ENCODE results near the gene KRT40. TPM values are rescaled to one million over a fixed set of nuclear protein-coding genes. Genes with fewer than 3 reads are reported as not detected.

KRT40 gene
- total and polyA plus RNA-seq, 12 donors = not detected

DNA sequence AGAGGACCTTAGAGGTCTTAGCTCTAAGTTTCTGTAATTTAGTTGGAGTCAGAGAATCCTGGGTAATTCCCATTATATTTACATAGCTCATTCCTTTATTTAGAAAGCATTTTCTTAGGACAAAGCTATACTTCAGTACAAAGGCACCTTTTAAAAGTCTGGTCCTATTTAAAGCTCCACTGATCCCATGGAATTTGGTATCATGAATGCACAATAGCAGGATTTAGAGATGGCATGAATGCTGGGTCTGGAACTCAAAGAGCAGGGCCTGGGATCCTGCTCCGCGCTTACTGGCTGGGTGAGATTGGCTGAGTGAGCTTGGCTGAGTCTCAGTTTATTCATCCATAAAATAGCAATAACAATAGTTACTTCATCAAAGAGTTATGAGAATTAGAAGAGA is 51.5 kb downstream of the KRT40 start:
- 70 to 97% (median 82%) methylated on average over 2 of the region's 2 CpGs for WGBS, 4 donors

DNA sequence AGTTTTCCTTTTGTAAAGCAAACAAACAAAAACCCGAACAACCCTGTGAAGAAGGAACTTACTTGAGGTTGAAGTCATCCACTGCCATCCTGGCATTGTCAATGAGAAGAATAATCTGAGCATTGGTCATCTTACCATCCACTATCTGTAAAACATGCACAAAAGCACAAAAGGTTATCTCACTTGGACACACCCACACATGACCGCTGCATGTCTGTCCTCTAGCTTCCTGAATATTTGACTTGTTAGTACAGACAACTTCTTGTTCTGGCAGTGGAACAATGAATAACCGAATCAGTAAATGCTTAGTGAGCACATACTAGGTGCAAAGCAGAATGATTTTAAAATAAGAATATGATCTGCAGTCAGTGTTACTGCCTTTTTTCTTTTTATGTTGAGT is 52.8 kb downstream of the KRT40 start:
- Histone ChIP-seq H3K4me3 (no peak overlapping the region), H3K9me3 (replicated peaks in 1 of 3) (no peaks in the 10 kb centered on the region), H3K36me3 (replicated peaks in 1 of 2) (no peaks in the 10 kb centered on the region), H3K4me1 (replicated peaks in 1 of 2) (no peaks in the 10 kb centered on the region), H3K27me3 (no peaks in the 10 kb centered on the region), H3K27ac (no peak overlapping the region)
- no peak for DNase-seq
- 60 to 70% (median 65%) methylated on average over 3 of the region's 3 CpGs for WGBS, 4 donors
- TF ChIP-seq POLR2A (IDR thresholded peaks at IDR 0.05) = no peak
- TF ChIP-seq, protein P1, sequence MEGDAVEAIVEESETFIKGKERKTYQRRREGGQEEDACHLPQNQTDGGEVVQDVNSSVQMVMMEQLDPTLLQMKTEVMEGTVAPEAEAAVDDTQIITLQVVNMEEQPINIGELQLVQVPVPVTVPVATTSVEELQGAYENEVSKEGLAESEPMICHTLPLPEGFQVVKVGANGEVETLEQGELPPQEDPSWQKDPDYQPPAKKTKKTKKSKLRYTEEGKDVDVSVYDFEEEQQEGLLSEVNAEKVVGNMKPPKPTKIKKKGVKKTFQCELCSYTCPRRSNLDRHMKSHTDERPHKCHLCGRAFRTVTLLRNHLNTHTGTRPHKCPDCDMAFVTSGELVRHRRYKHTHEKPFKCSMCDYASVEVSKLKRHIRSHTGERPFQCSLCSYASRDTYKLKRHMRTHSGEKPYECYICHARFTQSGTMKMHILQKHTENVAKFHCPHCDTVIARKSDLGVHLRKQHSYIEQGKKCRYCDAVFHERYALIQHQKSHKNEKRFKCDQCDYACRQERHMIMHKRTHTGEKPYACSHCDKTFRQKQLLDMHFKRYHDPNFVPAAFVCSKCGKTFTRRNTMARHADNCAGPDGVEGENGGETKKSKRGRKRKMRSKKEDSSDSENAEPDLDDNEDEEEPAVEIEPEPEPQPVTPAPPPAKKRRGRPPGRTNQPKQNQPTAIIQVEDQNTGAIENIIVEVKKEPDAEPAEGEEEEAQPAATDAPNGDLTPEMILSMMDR (IDR thresholded peaks at IDR 0.05) = no peak
- intact Hi-C loops (cut with DNase I) = no loop called here

More for the DNA sequence above, 51.5 kb downstream of the KRT40 start:
- no peak overlapping the region for H3K4me3 ChIP-seq
- no peak overlapping the region for H3K27ac ChIP-seq
- no peak for TF ChIP-seq POLR2A (IDR thresholded peaks at IDR 0.05)
- TF ChIP-seq, protein P1 (IDR thresholded peaks at IDR 0.05) = no peak
- no peak for DNase-seq
- intact Hi-C loops (cut with DNase I) = no loop called here
- H3K4me1 ChIP-seq (replicated peaks in 1 of 2) = no peaks in the 10 kb centered on the region
- H3K36me3 ChIP-seq (replicated peaks in 1 of 2) = no peaks in the 10 kb centered on the region
- no peaks in the 10 kb centered on the region for H3K27me3 ChIP-seq
- H3K9me3 ChIP-seq (replicated peaks in 1 of 3) = no peaks in the 10 kb centered on the region

Small RNAs within 50 kb of the gene (small RNA-seq; reads per million reads assigned to genes)
- gene KRTAP3-4P = 0 reads per million in 2 donors

Other genes starting within 250 kb of the KRT40 start
Only the 30 nearest of the 35 such genes appear.
- gene KRT27, start 201.8 kb downstream of the KRT40 start, total RNA-seq = not detected
- gene KRT27, start 201.8 kb downstream of the KRT40 start, polyA plus RNA-seq = under 1 TPM in 2 of 3 donors, not detected in 1; 0.34 to 0.56 TPM
- gene KRT28, start 184.4 kb downstream of the KRT40 start, total RNA-seq = not detected
- gene KRT28, start 184.4 kb downstream of the KRT40 start, polyA plus RNA-seq = not detected
- 10 to 100 TPM in 6 of 9 donors, 1 to 10 TPM in 2, under 1 TPM in 1; 0.35 to 58.4 (median 27.4) TPM for gene KRT10, start 161.7 kb downstream of the KRT40 start, total RNA-seq
- gene KRT10, start 161.7 kb downstream of the KRT40 start, polyA plus RNA-seq = 10 to 100 TPM; 31.1 to 36.3 (median 36.0) TPM
- not detected for gene KRT12, start 117.1 kb downstream of the KRT40 start, total RNA-seq
- not detected for gene KRT12, start 117.1 kb downstream of the KRT40 start, polyA plus RNA-seq
- gene KRT20, start 99.1 kb downstream of the KRT40 start, total RNA-seq = under 1 TPM in 2 of 9 donors, not detected in 7; 0.23 to 0.50 TPM
- under 1 TPM in 2 of 3 donors, not detected in 1; 0.27 to 0.64 TPM for gene KRT20, start 99.1 kb downstream of the KRT40 start, polyA plus RNA-seq
- gene KRT23, start 46.7 kb downstream of the KRT40 start, total RNA-seq = not detected
- under 1 TPM in 1 of 3 donors, not detected in 2; 0.03 TPM for gene KRT23, start 46.7 kb downstream of the KRT40 start, polyA plus RNA-seq
- gene KRT39, start 17.4 kb downstream of the KRT40 start, total RNA-seq = not detected
- under 1 TPM in 1 of 3 donors, not detected in 2; 0.17 TPM for gene KRT39, start 17.4 kb downstream of the KRT40 start, polyA plus RNA-seq
- not detected for gene KRTAP3-3, start 9.8 kb upstream of the KRT40 start, total RNA-seq
- gene KRTAP3-3, start 9.8 kb upstream of the KRT40 start, polyA plus RNA-seq = not detected
- not detected for gene KRTAP3-2, start 15.6 kb upstream of the KRT40 start, total RNA-seq
- not detected for gene KRTAP3-2, start 15.6 kb upstream of the KRT40 start, polyA plus RNA-seq
- gene KRTAP3-1, start 24.8 kb upstream of the KRT40 start, total RNA-seq = not detected
- gene KRTAP3-1, start 24.8 kb upstream of the KRT40 start, polyA plus RNA-seq = not detected
- gene KRTAP1-5, start 42.9 kb upstream of the KRT40 start, total RNA-seq = not detected
- not detected for gene KRTAP1-5, start 42.9 kb upstream of the KRT40 start, polyA plus RNA-seq
- gene KRTAP1-4, start 45.9 kb upstream of the KRT40 start, total RNA-seq = not detected
- not detected for gene KRTAP1-4, start 45.9 kb upstream of the KRT40 start, polyA plus RNA-seq
- not detected for gene KRTAP1-3, start 50.5 kb upstream of the KRT40 start, total RNA-seq
- gene KRTAP1-3, start 50.5 kb upstream of the KRT40 start, polyA plus RNA-seq = not detected
- not detected for gene KRTAP1-1, start 57.1 kb upstream of the KRT40 start, total RNA-seq
- not detected for gene KRTAP1-1, start 57.1 kb upstream of the KRT40 start, polyA plus RNA-seq
- not detected for gene KRTAP2-1, start 63.0 kb upstream of the KRT40 start, total RNA-seq
- gene KRTAP2-1, start 63.0 kb upstream of the KRT40 start, polyA plus RNA-seq = not detected
- not detected for gene KRTAP2-2, start 70.9 kb upstream of the KRT40 start, total RNA-seq
- gene KRTAP2-2, start 70.9 kb upstream of the KRT40 start, polyA plus RNA-seq = not detected
- gene KRTAP2-3, start 75.8 kb upstream of the KRT40 start, total RNA-seq = not detected
- not detected for gene KRTAP2-3, start 75.8 kb upstream of the KRT40 start, polyA plus RNA-seq
- gene KRTAP2-4, start 81.6 kb upstream of the KRT40 start, total RNA-seq = not detected
- not detected for gene KRTAP2-4, start 81.6 kb upstream of the KRT40 start, polyA plus RNA-seq
- gene KRTAP4-7, start 99.8 kb upstream of the KRT40 start, total RNA-seq = not detected
- gene KRTAP4-7, start 99.8 kb upstream of the KRT40 start, polyA plus RNA-seq = not detected
- gene KRTAP4-8, start 113.8 kb upstream of the KRT40 start, total RNA-seq = not detected
- gene KRTAP4-8, start 113.8 kb upstream of the KRT40 start, polyA plus RNA-seq = not detected
- not detected for gene KRTAP4-16, start 117.9 kb upstream of the KRT40 start, total RNA-seq
- not detected for gene KRTAP4-16, start 117.9 kb upstream of the KRT40 start, polyA plus RNA-seq
- not detected for gene KRTAP4-9, start 121.1 kb upstream of the KRT40 start, total RNA-seq
- not detected for gene KRTAP4-9, start 121.1 kb upstream of the KRT40 start, polyA plus RNA-seq
- not detected for gene KRTAP4-11, start 134.0 kb upstream of the KRT40 start, total RNA-seq
- not detected for gene KRTAP4-11, start 134.0 kb upstream of the KRT40 start, polyA plus RNA-seq
- not detected for gene KRTAP4-12, start 139.9 kb upstream of the KRT40 start, total RNA-seq
- gene KRTAP4-12, start 139.9 kb upstream of the KRT40 start, polyA plus RNA-seq = not detected
- not detected for gene KRTAP4-6, start 156.2 kb upstream of the KRT40 start, total RNA-seq
- not detected for gene KRTAP4-6, start 156.2 kb upstream of the KRT40 start, polyA plus RNA-seq
- not detected for gene KRTAP4-5, start 165.5 kb upstream of the KRT40 start, total RNA-seq
- not detected for gene KRTAP4-5, start 165.5 kb upstream of the KRT40 start, polyA plus RNA-seq
- not detected for gene KRTAP4-4, start 176.4 kb upstream of the KRT40 start, total RNA-seq
- gene KRTAP4-4, start 176.4 kb upstream of the KRT40 start, polyA plus RNA-seq = not detected
- not detected for gene KRTAP4-3, start 183.9 kb upstream of the KRT40 start, total RNA-seq
- gene KRTAP4-3, start 183.9 kb upstream of the KRT40 start, polyA plus RNA-seq = not detected
- not detected for gene KRTAP4-2, start 193.9 kb upstream of the KRT40 start, total RNA-seq
- gene KRTAP4-2, start 193.9 kb upstream of the KRT40 start, polyA plus RNA-seq = not detected
- not detected for gene KRTAP4-1, start 200.6 kb upstream of the KRT40 start, total RNA-seq
- gene KRTAP4-1, start 200.6 kb upstream of the KRT40 start, polyA plus RNA-seq = not detected

Data from adrenal gland (tissue), 12 donors.